Myocyte (in vitro differentiated cells): ENCODE measurements around the gene KLF6. TPM values are rescaled to one million over a fixed set of nuclear protein-coding genes. Genes with fewer than 3 reads are reported as not detected.

Experiments
- DNase-seq: peaks from one replicate; pipeline ENCODE4 v3.0.0-alpha.2; 2012; ENCODE audit warnings: low read depth
- total RNA-seq: library from RNA; depleted of rRNA; stranded (reverse); fragments of >200 nt; gene quantifications from 2 replicates; pipeline ENCODE4 v1.2.3, GENCODE V29; 2014

Gene KLF6
- total RNA-seq, 1 donor from 2014 or later, result 14.9 TPM

DNA sequence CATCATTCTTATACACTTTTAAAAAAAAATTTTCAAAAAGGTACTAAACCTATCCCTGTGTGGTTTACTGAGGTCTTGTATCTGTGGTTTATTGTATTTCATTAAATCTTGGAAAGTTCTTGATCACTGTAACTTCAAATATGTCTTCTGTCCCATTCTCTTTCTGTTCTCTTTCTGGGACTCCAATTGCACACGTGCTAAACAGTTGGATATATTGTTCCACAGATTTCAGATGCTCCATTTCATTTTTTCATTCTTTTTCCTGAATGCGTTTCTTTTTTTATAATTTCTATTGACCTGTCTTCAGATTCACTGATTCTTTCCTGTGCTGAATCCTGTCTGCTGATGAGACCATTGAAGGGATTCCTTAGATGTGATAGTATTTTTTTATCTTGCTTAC, 4.6 kb upstream of the KLF6 start:
- DNase-seq, result no peak

GRCh38 chr10:3787816-3788215, 2.8 kb upstream of the KLF6 start:
- no peak for DNase-seq

- no peak for DNase-seq
Observed at GRCh38 chr10:3787016-3787400, 2.0 kb upstream of the KLF6 start.

GRCh38 chr10:3786295-3787015, 1.4 kb upstream of the KLF6 start:
- no peak for DNase-seq

DNA sequence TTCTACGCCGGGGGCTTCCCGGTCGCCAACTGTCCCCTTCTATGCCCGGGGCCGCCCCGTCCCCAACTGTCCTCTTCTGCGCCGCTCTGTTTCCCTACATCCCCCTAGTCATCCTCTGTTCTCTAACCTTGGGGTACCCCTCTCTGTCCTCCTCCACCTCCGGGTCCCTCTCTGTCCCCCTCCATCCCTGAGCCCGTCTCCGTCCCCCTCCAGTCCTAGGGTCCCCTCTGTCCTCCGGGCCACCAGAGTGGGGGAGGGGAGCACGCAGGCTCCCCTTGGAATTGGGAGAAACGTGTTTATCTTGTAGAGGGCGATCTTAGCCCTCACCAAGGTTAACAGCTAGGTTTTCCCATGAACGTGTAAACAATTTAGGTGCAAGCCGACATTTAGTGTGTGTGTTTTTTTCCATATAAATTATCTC, 852 bp upstream of the KLF6 start:
- peak; percentile 66 for DNase-seq

GRCh38 chr10:3785251-3785850, 342 bp upstream of the KLF6 start:
- peak; percentile 99 for DNase-seq

DNA sequence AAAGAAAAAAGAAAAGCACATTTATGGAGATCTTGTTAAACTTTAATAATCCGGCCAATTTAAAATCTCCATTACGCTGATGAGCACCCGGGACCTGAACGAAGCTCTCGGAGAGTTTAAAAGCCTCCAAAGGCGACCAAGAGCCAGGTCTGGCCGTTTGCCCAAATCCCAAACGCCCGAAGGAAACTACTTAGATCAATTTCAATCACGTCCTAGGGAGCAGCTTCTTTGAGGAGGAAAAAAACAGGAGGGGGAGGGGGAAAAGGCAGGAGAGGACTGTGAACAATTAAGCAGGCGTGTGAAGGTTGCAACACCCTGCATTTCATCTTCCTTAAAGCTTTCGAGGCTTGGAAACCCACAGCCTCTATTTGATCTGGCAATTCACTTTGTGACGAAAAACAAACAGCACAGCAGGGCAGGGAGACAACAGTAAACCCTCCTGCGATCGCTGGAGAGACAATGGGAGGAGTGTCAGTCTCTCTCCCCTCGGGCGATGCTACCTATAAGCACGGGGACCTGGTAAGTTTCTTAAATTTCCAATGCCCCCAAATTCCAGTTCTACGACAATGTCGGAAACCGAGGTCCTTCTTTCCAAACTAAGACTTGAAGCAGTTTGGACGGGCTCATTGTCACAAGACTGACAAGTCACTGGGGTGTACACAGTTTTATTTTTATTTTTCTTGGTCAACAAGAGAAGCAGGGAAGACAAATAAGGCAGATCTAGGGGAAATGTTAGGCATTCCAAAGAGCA, 1.2 kb downstream of the KLF6 start:
- DNase-seq, result peak; percentile 86

- DNase-seq, result peak; percentile 77
Observed at GRCh38 chr10:3783316-3783681, 1.7 kb downstream of the KLF6 start.

- DNase-seq, result peak; percentile 96
Observed at GRCh38 chr10:3782451-3783315, 2.3 kb downstream of the KLF6 start.

DNA sequence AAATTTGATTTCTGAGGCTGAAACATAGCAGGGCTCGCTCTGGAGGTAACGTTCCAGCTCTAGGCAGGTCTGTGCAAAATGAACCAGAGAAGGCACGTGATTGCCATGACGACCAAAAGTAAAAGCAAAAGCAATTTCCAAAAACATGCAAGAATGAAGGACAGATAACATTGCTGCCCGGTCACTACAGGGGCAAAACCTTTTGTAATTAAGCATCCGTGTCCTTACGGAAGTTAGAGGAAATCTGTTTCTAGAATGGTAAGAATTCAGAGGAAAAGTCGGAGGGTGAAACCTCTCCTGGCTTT, 2.9 kb downstream of the KLF6 start:
- DNase-seq, result no peak

GRCh38 chr10:3781468-3782145, 3.4 kb downstream of the KLF6 start:
- peak; percentile 72 for DNase-seq

DNA sequence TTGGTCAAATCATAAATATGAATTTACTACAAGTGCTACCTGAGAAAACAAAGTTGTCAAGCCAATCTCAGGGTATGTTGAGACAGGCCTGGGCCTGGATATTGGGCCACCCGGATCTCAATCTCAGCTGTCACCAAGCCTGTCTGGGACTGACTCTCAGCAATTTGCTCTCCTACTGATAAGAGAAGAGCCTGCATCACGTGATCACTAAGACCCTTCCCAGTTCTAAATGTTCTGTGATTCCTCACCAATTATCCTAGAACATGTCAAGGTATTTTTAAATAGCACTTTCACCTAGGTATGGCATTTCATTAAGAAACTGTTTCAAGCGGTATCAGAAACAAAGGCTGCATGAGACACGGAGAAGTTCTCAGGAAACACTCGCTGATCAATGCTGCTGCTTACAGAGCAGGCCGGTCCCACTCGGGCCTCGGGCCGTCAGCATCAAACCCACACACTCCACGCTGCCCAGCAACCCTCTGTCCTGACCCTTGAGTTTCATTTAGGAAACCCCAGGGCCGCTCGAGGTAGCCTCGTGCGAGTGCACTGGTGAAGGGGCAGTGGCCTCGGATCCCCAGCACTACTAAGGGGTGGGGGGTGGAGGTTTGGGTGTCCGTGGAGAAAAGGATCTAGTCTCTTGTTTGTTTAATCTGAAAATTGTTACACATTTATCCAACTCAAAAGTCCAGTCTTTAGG, 4.1 kb downstream of the KLF6 start:
- DNase-seq, result no peak

- peak; percentile 97 for DNase-seq
Observed at GRCh38 chr10:3780021-3780770, 4.8 kb downstream of the KLF6 start.

DNA sequence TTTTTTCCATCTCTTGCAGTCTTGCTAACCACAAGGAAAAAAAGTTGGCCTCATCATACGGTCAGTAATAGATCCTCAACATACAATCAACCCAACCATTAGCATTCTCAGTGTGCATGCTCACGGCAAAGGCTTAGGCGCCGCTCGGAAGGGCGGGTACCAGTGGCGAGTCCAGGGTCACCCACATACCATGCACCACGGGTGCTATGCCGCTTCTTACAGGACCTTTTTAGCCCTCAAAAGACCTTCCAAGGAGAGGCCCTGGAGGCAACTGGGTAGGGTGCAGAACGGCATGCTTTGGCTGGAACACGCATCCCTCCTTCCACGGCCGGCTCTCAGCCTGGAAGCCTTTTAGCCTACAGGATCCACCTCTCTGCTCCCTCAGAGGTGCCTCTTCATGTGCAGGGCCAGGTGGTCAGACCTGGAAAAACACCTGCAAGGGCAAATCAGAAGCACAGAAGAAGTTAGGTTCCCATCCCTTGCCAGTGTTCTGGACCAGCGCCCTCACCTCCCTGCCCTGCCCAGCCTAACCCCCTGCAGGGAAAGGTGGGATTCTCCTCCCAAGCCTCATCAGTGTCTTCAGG, 5.8 kb downstream of the KLF6 start:
- DNase-seq, result peak; percentile 29

GRCh38 chr10:3778692-3779157, 6.3 kb downstream of the KLF6 start:
- no peak for DNase-seq

- no peak for DNase-seq
Observed at GRCh38 chr10:3777981-3778691, 6.9 kb downstream of the KLF6 start.

DNA sequence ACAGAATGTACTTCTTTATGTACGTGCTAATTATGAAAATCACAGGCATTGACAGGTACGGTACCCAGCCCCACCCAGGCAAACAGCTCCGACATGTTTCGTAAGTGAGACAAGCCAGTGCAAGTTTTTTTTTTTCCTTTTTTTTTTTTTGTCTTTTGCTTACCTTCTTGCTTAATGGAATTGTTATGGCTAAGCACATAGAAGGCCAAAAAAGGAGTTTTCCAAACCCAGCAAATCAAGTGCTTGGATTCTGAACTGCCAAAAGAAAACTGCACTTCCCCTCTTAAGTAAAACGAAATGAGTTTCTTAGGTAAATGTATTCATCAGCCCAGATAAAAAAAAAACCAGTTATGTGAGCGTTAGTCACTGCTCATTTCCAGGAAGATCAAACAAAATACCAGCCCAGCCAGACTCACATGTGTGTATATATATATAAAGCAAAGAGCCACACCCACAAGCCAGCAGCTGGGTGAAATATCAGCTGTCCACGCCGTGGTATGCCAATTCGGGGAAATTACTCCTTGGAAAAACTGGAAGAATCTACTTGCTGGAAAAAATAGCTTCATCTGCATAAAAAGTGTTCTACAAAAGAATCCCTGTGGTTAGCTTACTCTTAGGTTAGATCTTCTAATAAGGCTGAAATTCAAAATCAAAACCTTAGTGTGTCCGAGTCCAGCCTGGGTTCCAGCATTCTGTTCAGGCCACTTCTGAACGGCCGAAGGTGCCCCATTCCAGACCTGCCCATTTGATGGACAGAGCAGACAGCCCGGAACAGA, 8.0 kb downstream of the KLF6 start:
- peak; percentile 91 for DNase-seq
